ENCODE measurements around the gene SLC25A29.
"Not testable (repeated sequence)": the region's sequence is repeated elsewhere in the genome, so short reads cannot be mapped to it uniquely, and the experiment has no call there.

Gene SLC25A29

DNA sequence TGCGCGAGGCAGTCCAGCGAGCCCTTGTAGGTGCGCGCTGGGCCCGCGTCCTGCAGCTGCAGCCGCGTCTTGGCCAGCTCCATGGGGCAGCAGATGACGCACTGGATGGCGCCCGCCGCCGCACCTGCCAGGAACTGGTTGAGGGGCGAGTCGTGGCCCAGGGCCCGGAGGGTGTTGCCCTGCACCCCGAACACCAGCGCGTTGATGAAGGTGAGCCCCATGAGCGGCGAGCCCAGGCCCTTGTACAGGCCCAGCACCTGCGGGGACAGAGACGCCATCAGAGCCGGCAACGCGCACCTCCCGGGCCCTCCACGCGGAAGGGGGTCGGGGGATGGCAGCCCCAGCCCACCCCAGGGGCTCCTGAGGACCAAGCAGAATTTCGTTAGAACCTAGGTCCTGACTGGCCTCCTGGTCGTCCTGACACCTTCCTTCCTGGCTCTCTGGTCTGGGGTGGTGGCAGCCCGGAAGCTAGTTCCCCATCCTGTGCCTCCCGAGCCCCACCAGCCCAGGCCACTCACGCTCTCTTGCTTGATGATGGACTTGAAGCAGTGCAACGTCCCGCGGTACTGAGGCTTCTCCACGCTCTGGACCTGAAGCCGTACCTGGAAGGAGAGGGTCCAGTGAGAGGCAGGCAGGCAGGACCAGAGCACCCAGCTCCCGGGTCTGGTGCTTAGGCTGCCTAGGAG is 13.3 kb downstream of the SLC25A29 start:
- DNase-seq = no peak

DNA sequence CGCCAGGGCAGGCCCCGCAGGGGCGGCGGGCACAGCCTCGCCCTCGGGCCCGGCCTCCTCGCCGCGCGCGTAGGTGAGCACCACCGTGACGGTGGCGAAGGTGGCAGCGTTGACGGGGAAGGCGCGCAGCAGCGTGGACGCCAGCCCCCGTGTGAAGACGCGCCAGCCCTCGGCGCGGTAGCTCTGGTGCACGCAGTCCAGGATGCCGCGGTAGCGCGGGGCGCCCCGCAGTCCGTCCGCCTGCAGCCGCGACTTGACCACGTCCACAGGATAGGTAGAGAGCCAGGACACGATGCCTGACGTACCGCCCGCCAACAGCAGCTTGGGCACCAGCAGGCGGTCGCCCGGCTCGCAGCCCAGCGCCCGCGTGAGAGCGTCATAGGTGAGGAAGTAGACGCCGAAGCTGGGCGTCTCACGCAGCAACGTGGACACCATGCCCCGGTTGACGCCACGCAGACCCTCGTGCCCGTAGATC is 13.9 kb downstream of the SLC25A29 start:
- DNase-seq = no peak

- no peak for DNase-seq
Observed at GRCh38 chr14:100291305-100292075, 14.8 kb downstream of the SLC25A29 start.

DNA sequence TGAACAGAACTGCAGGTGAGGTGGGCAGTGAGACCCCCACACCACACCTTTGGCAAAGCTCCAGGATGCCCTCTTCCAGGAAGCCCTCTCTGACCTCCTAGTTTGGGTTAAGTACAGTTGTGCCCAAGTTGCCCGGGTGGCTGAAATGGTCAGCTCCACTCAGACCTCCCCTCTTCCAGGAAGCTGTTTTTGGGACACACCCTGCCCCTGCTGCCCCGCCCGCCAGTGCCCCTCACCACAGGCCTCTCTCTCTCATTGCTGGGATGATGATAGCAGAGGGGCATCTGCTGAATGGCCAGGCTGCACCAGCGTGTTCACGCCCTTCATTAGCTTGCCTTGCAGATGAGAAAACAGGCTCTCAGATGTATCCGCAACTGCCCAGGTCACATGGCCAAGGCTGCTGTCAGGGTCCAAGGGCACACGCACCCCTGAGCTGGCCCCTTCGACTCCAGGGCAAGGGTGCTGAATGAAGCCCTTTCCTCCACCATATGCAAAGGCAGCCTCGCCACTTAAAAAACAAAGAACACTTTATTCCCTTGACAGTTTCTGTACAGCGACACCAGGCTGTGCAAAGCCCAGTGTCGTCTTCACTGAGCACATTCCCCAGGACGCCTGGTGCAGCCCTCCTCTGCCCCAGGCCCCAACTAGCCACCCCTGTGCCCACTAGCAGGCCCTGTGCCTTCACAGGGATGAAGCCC is 15.5 kb downstream of the SLC25A29 start:
- no peak for DNase-seq

DNA sequence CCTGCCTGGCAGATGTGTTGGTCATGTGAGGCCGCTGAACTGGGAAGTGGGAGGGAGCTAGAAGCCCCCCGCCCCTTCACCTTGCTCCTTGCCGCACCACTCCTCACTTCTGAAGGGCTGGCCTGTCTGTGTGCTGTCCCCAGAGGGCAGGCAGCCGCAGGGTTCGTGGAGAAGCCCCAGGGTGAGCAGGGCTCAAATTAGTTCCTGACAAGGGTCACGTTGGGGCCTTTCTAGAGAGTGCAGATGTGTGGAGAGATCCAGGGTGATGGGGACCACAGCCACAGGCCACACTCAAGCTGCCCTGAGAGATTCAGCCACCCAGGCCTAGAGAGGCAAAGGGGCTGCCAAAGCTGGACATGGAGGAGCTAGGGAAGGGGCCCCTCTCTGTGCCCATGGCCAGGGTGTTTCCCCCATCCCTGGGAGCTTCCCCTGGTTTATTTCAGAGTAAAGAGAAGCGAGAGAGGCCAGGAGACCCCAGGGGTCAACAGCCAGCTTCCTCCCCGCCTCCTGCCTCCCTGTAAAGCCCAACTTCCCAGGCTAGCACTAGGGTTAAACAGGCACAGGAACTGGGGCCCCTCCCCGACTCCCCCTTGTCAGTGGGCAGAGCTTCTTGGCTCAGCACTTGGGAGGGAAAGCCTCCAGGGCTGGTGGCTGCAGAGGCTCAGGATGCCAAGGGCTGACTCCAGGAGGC is 16.2 kb downstream of the SLC25A29 start:
- DNase-seq = no peak

GRCh38 chr14:100288382-100289185 is 17.7 kb downstream of the SLC25A29 start:
- DNase-seq = no peak

DNA sequence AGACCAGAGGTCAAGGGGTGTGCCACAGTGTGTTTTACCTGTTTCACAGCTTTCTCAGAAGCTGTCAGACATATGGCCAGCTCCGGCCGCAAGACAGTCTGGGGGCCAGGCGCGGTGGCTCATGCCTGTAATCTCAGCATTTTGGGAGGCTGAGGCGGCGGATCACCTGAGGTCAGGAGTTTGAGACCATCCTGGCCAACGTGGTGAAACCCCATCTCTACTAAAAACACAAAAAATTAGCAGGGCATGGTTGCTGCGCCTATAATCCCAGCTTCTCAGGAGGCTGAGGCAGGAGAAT is 18.3 kb downstream of the SLC25A29 start:
- DNase-seq = not testable (repeated sequence)

DNA sequence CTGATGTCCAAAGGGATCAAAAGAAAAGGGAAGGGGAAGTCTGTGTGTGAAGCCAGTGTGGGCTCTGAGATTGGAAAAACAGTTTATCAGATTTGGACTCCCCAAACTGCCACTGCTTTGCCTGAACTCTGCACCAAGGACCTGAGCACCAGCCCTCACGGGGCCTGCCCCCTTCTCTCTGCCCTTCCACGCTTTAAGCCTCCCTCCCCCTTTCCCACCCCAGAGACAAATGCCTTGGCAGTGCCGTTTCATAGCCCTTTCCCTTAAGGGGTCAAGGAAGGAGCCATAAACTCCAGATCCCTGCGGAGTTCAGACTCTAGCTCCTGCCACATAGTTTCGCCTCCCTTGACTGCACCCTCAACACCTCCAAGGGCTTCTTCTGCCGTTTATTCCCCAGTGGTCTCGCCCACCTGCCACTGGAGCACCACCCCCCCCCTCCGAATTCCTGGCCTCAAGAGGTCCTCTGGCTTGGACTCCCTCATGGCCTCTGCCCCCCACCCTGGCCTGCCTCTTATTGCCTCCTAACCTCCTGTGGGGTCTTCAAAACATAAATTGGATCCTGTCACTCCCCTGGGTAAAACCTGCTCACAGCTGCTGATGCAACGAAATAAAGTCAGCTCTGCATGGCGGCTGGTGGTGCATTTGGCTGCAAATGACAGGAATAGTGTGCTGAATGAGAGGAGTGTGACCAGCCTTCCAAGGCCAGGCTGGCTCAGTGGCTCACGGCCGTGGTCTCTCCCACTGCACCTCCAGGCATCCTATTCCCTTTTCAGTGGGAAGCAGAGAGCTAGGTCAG is 18.8 kb downstream of the SLC25A29 start:
- no peak for DNase-seq

- DNase-seq = no peak
Observed at GRCh38 chr14:100286484-100287191, 19.6 kb downstream of the SLC25A29 start.

DNA sequence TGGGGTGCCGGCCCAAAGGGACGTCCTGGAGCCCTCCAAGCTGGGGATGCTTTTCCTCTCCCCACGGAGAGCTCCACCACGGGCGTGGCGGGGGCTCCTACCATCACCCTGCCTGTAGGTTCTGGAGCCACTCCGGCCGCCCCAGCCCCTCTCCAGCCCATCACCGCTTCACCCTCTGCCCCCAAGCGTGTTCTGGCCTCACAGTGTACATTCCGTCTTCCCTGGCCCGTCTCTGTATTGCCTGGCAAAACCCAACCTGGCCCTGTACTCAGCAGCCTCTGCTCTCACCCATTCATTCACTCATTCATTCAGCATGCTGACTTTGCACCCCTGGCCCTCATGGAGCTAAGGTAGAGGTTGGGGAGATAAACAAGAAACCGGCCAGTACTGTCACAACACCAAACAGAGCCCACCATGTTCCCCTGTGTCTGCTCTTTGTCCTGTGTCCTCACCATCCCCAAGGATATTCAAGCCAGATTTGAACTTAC is 20.3 kb downstream of the SLC25A29 start:
- DNase-seq = no peak

DNA sequence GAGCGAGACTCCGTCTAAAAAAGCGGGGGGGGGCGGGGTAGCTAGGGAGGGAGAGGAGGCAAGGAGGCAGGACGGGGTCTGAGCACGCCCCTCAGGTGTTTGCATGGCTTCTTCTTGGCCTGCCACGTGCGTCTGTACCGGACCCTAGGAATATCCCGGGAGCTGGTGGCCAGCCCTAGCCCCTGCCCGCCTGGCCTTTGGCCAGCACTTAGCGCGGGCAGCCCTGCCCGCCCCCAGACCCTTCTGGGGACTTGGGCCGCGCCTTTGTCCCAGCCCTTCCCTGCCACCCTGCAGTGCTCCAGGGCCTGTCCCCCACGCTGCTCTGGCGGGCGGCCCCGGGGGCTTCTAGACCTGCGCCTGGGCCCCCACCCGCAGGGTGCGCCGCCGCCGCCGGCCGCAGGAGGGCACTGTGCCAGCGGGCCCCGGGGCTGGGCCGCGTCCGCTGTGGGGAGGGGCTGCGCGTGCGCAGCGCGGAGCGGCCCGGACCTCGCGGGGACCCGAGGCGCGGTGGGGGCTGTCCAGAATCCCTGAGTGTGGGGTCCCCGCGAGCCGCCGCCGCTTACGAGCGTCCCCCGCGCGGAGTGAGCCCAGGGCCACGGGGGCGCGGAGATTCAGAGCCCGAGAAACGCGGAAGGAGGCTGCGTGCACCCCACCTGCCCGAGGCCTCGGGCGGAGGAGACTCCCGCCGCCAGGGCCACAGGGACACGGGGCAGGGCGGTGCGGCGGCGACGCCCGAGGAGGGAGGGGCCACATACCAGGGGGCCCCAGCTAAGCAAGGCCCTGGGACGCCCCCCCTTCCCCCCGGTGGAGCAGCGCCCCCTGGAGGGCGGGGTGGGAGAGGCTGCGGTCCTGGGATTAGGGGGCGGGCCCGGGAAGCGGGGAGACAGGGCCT is 21.0 kb downstream of the SLC25A29 start:
- peak; percentile 54 for DNase-seq

GRCh38 chr14:100283984-100284881 is 22.0 kb downstream of the SLC25A29 start:
- no peak for DNase-seq

GRCh38 chr14:100283436-100283835 is 22.8 kb downstream of the SLC25A29 start:
- DNase-seq = not testable (repeated sequence)

DNA sequence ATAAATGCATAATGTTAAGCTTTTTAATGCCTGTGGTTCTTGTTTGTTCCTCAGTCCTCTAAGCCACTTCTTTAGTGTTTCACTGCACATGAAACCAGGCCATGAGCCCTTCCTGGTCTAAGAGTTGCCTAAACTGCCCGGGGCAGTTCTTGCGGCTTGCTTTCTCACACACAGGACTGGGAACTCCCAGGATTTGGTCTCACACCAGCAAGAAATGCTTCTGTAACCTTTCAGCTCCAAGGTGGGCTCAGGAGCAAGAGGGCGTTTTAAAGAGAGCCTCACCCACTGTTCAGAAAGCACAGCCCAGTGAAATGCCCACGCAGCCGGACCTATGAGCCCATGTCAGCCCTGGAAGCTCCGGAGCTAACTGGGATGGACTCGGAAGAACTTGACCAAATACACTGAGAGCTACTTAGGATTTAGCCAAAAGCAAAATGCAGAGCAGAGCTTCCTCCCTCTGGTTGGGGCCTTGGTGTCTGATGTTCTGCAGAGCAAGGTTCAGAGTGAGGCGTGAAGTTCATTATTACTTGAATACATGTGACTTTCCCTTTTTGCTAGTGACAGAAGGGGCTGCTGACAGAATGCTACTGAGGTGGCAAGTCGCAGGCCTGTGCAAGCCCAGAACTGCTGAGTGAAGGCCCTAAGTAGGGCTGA is 23.4 kb downstream of the SLC25A29 start:
- DNase-seq = no peak

- no peak for DNase-seq
Observed at GRCh38 chr14:100282083-100282350, 24.2 kb downstream of the SLC25A29 start.

- no peak for DNase-seq
Observed at GRCh38 chr14:100281286-100282082, 24.8 kb downstream of the SLC25A29 start.

DNA sequence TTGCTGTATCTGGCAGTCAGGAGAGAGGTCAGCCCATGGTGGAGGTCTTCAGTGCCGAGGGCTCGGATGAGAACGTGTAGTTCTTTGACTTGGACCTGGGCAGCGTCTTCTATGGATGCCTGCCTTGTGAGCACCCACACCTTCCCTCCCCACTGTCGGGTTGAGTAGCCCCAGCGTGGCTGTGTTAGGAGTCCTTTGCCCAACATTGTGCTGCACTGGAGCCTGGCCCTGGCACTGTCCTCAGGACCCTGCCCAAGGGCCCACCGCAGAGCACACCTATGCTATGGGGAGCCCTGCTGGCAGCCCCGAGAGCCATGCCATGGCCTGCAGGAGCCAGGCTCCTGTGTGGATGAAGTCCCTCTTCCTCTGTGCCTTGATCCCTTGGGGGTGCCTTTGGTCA is 26.7 kb downstream of the SLC25A29 start:
- DNase-seq = no peak

Data from NCI-H774 (cell line).